CD4-positive, alpha-beta T cell (primary cell): Measurements from ENCODE around the gene CRCP. TPM values are rescaled to one million over a fixed set of nuclear protein-coding genes. Genes with fewer than 3 reads are reported as not detected.

Experiments used
- ATAC-seq: fragments of 200-7000 bp; cut with Tn5 transposase; one replicate; pipeline ENCODE4 v1.10.0; 2022; ENCODE audit warnings: mild to moderate bottlenecking; ENCODE audit not compliant: poor library complexity
- CTCF ChIA-PET: fragments of 350-600 bp; sonication (Branson Sonifier 250); formaldehyde crosslinking; loops from one replicate; lab custom pipeline; 2021; ENCODE audit warnings: antibody characterized with exemption, inconsistent platforms; lab: Charles Lee
- POLR2A ChIA-PET: fragments of 350-600 bp; sonication (Branson Sonifier 250); formaldehyde crosslinking; loops from one replicate; lab custom pipeline; 2021; ENCODE audit warnings: antibody characterized with exemption, inconsistent platforms; lab: Charles Lee
- DNase-seq, 14 experiments: peaks; one replicate each; pipeline ENCODE4 v3.0.0-alpha.2; 2013 to 2020; ENCODE audit warnings: mixed read lengths in 2 of 14
- H3K27ac ChIP-seq, 2 donors: one replicate each; pipeline versions ENCODE4 v1.5.1 to v1.7.0; 2013; ENCODE audit warnings: low read length in 2 of 2, low read depth in 1 of 2, mild to moderate bottlenecking in 1 of 2
- H3K27me3 ChIP-seq, 2 experiments: 1 replicate in 1 of 2; 2 replicates in 1 of 2; pipeline versions ENCODE4 v1.6.1 to v1.7.0; 2013; ENCODE audit warnings: low read length in 2 of 2, control low read depth in 1 of 2, mild to moderate bottlenecking in 1 of 2, moderate library complexity in 1 of 2; ENCODE audit not compliant: insufficient read depth in 2 of 2, control insufficient read depth in 1 of 2
- H3K36me3 ChIP-seq: one replicate; pipeline ENCODE4 v1.6.1; 2013; ENCODE audit warnings: low read length, control low read depth; ENCODE audit not compliant: insufficient read depth
- H3K4me1 ChIP-seq: one replicate; pipeline ENCODE4 v1.6.1; 2013; ENCODE audit warnings: low read length, control low read depth; ENCODE audit not compliant: insufficient read depth
- H3K4me3 ChIP-seq: one replicate; pipeline ENCODE4 v1.5.1; 2013; ENCODE audit warnings: mild to moderate bottlenecking, low read length, moderate library complexity
- H3K9me3 ChIP-seq, 2 experiments: 1 replicate in 1 of 2; 2 replicates in 1 of 2; pipeline versions ENCODE4 v1.6.1 to v1.7.0; 2013; ENCODE audit warnings: low read length in 2 of 2, mild to moderate bottlenecking in 2 of 2, control low read depth in 1 of 2, moderate library complexity in 1 of 2; ENCODE audit not compliant: control insufficient read depth in 1 of 2, insufficient read depth in 1 of 2
- H3K27ac Mint-ChIP-seq: one replicate; pipeline ENCODE4 v1.8.0; 2020; ENCODE audit warnings: mixed read lengths
- H3K27me3 Mint-ChIP-seq: one replicate; pipeline ENCODE4 v1.8.0; 2021; ENCODE audit warnings: mixed read lengths
- H3K36me3 Mint-ChIP-seq: one replicate; pipeline ENCODE4 v1.8.0; 2021; ENCODE audit warnings: low read depth, mixed read lengths
- H3K4me1 Mint-ChIP-seq: one replicate; pipeline ENCODE4 v1.8.0; 2021; ENCODE audit warnings: low read depth, mixed read lengths
- H3K4me3 Mint-ChIP-seq: one replicate; pipeline ENCODE4 v1.8.0; 2020; ENCODE audit warnings: mild to moderate bottlenecking, mixed read lengths
- H3K9me3 Mint-ChIP-seq: one replicate; pipeline ENCODE4 v1.8.0; 2020; ENCODE audit warnings: mixed read lengths
- intact Hi-C, 2 experiments: fragments of 100-400 bp; cut with DNase I in 1 of 2; cut with micrococcal nuclease in 1 of 2; formaldehyde crosslinking; loops; one replicate each; pipeline versions ENCODE4 v1.15.1 to v1.9.0; 2023 to 2025; cut with DNase I, micrococcal nuclease
- total RNA-seq, 174 experiments: library from RNA in 2 of 174; stranded (reverse) in 2 of 174; gene quantifications; one replicate each; pipeline ENCODE4 v1.2.3 and lab custom pipeline; 2021 to 2026
- TF ChIP-seq, protein P1 (sequence below): fragments of 200-600 bp; IDR thresholded peaks from one replicate; pipeline ENCODE4 v1.8.0; 2022; ENCODE audit warnings: antibody characterized with exemption, mild to moderate bottlenecking

CRCP gene
- total RNA-seq, 2 experiments from 2014 or later, result 29.2 to 29.4 TPM

DNA sequence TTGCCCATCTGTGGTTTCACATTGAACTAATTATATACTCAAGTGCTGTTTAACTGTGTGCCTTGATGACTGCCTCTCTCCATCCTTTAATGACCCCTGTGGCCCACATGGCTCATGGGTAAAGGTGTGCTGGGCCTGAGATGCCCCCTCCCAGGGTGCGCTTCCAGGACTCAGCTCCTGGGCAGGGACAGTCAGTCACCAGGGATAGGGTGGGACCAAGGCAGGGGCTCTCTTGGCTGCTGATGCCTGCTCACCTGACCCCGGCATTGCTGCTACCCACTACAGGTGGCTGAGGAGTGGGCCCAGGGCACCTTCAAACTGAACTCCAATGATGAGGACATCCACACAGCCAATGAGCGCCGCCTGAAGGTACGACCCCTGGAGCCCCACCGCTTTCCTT is 32.6 kb upstream of the CRCP start:
- ATAC-seq (no peak), DNase-seq (no peak)
- no peak overlapping the region for H3K27ac ChIP-seq
- ChIA-PET CTCF (no interaction called here), POLR2A (no interaction called here)
- H3K27me3 ChIP-seq, result no peaks in the 10 kb centered on the region
- Mint-ChIP-seq H3K27me3 (no peaks in the 10 kb centered on the region), H3K27ac (no peak overlapping the region), H3K4me1 (peaks cover 7% of the 10 kb centered on the region), H3K9me3 (no peaks in the 10 kb centered on the region), H3K36me3 (peaks cover 11% of the 10 kb centered on the region), H3K4me3 (no peak overlapping the region)
- TF ChIP-seq, protein P1, sequence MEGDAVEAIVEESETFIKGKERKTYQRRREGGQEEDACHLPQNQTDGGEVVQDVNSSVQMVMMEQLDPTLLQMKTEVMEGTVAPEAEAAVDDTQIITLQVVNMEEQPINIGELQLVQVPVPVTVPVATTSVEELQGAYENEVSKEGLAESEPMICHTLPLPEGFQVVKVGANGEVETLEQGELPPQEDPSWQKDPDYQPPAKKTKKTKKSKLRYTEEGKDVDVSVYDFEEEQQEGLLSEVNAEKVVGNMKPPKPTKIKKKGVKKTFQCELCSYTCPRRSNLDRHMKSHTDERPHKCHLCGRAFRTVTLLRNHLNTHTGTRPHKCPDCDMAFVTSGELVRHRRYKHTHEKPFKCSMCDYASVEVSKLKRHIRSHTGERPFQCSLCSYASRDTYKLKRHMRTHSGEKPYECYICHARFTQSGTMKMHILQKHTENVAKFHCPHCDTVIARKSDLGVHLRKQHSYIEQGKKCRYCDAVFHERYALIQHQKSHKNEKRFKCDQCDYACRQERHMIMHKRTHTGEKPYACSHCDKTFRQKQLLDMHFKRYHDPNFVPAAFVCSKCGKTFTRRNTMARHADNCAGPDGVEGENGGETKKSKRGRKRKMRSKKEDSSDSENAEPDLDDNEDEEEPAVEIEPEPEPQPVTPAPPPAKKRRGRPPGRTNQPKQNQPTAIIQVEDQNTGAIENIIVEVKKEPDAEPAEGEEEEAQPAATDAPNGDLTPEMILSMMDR, result no peak
- H3K36me3 ChIP-seq, result peaks cover 13% of the 10 kb centered on the region
- no peak overlapping the region for H3K4me3 ChIP-seq
- no peaks in the 10 kb centered on the region for H3K9me3 ChIP-seq
- H3K4me1 ChIP-seq, result peaks cover under 1% of the 10 kb centered on the region
- intact Hi-C loops, result no loop called here

DNA sequence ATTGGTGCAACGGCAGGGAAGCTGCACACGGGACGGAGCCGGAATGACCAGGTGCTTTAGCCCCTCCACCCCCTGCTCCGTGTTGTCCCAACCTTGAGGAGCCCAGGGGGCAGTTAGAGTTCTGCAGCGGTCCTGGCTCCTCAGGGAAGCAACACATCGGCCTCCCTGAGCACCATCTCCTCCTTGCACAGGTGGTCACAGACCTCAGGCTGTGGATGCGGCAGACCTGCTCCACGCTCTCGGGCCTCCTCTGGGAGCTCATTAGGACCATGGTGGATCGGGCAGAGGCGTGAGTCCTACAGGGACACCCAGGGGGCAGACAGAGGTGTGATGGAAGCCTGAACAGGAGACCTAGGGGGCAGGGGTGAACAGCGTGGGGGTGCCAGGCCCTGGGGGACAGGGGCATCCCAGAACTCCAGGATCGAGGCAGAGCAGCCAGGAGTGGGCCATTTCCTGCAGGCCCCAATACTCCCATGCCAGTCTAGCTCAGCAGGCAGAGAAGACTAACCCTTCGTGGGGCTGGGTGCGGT is 31.7 kb upstream of the CRCP start:
- no peaks in the 10 kb centered on the region for H3K9me3 Mint-ChIP-seq
- Histone ChIP-seq H3K27ac (no peak overlapping the region), H3K4me1 (no peaks in the 10 kb centered on the region), H3K27me3 (no peaks in the 10 kb centered on the region), H3K36me3 (peaks cover 13% of the 10 kb centered on the region), H3K4me3 (no peak overlapping the region), H3K9me3 (no peaks in the 10 kb centered on the region)
- intact Hi-C loops, result no loop called here
- CTCF ChIA-PET, result no interaction called here
- no peak for DNase-seq
- no peaks in the 10 kb centered on the region for H3K27me3 Mint-ChIP-seq
- peaks cover 11% of the 10 kb centered on the region for H3K36me3 Mint-ChIP-seq
- H3K4me3 Mint-ChIP-seq, result no peak overlapping the region
- TF ChIP-seq, protein P1, result no peak
- no peak overlapping the region for H3K27ac Mint-ChIP-seq
- POLR2A ChIA-PET, result no interaction called here
- ATAC-seq, result no peak
- H3K4me1 Mint-ChIP-seq, result peaks cover under 1% of the 10 kb centered on the region

DNA sequence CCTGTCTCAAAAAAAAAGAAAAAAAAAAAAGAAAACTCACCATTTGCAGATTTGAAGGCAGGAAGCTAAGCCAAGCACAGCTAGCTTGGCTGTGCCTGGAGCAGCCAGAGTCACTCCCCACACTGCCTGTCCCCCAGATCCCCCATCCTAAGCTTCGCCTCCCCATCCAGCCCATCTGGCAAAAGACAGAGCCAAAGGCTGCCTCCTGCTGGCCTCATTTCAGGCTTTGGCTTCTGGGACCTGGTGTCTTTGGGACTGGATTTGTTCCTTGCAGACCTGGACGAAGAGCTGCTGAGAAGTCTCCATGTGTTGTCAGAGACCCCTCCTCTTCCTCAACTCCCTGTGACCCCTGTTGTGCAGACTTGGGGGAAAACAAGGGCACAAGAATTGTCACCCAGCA is 31.0 kb upstream of the CRCP start:
- ChIA-PET POLR2A (no interaction called here), CTCF (no interaction called here)
- H3K9me3 ChIP-seq, result no peaks in the 10 kb centered on the region
- H3K36me3 ChIP-seq, result peaks cover 13% of the 10 kb centered on the region
- no peak for DNase-seq
- TF ChIP-seq, protein P1, result no peak
- intact Hi-C loops, result no loop called here
- Mint-ChIP-seq H3K4me1 (no peaks in the 10 kb centered on the region), H3K27me3 (no peaks in the 10 kb centered on the region), H3K4me3 (no peak overlapping the region), H3K9me3 (no peaks in the 10 kb centered on the region), H3K36me3 (peaks cover 11% of the 10 kb centered on the region), H3K27ac (no peak overlapping the region)
- no peaks in the 10 kb centered on the region for H3K4me1 ChIP-seq
- H3K4me3 ChIP-seq, result no peak overlapping the region
- no peak overlapping the region for H3K27ac ChIP-seq
- H3K27me3 ChIP-seq, result no peaks in the 10 kb centered on the region
- no peak for ATAC-seq
